Esophagus squamous epithelium (tissue), 4 donors: ENCODE results near the gene EEF1AKMT4.

Experiments used
- POLR2A ChIP-seq, 4 donors: fragments of 450-650 bp; IDR thresholded peaks; one replicate each; pipeline ENCODE4 v1.6.1; 2017; ENCODE audit warnings: antibody characterized with exemption in 4 of 4, mild to moderate bottlenecking in 4 of 4, moderate library complexity in 3 of 4
- TF ChIP-seq, protein P1 (sequence below), 6 experiments: fragments of 450-650 bp in 4 of 6; fragments of 200-600 bp in 2 of 6; sonication (generic) in 2 of 6; IDR thresholded peaks; one replicate each; pipeline ENCODE4 v1.5.1; 2016 to 2019; ENCODE audit warnings: antibody characterized with exemption in 6 of 6, mild to moderate bottlenecking in 4 of 6, moderate library complexity in 4 of 6

DNA sequence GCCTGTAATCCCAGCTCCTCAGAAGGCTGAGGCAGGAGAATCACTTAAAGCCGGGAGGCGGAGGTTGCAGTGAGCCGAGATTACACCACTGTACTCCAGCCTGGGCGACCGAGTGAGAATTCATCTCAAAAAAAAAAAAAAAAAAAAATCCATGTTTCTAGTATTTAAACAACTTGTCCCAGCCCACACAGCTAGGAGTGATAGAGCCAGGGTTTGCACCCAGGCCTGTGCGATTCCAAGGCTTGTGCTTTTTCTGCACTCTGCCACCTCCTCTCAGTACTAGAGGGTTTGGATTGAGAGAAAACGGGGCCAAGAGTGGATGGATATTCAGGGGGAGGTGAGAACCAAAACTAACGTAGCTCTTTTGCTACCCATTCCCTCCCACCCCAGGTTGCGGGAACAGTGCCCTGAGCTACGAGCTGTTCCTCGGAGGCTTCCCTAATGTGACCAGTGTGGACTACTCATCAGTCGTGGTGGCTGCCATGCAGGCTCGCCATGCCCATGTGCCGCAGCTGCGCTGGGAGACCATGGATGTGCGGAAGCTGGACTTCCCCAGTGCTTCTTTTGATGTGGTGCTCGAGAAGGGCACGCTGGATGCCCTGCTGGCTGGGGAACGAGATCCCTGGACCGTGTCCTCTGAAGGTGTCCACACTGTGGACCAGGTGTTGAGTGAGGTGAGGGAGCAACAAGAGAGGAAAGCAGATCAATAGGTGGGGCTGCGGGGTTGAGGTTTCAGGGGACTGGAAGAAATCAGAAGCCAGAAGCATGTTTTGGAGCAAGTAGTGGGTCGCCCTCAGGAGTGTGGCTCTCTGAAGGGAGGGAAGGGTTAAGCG, 7.8 kb downstream of the EEF1AKMT4 start:
- no peak for TF ChIP-seq POLR2A (IDR thresholded peaks at IDR 0.05)
- TF ChIP-seq, protein P1, sequence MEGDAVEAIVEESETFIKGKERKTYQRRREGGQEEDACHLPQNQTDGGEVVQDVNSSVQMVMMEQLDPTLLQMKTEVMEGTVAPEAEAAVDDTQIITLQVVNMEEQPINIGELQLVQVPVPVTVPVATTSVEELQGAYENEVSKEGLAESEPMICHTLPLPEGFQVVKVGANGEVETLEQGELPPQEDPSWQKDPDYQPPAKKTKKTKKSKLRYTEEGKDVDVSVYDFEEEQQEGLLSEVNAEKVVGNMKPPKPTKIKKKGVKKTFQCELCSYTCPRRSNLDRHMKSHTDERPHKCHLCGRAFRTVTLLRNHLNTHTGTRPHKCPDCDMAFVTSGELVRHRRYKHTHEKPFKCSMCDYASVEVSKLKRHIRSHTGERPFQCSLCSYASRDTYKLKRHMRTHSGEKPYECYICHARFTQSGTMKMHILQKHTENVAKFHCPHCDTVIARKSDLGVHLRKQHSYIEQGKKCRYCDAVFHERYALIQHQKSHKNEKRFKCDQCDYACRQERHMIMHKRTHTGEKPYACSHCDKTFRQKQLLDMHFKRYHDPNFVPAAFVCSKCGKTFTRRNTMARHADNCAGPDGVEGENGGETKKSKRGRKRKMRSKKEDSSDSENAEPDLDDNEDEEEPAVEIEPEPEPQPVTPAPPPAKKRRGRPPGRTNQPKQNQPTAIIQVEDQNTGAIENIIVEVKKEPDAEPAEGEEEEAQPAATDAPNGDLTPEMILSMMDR (IDR thresholded peaks at IDR 0.05) = no peak
